H9 (cell line): Measurements from ENCODE around the gene CMPK2. TPM values are rescaled to one million over a fixed set of nuclear protein-coding genes. Genes with fewer than 3 reads are reported as not detected.

Experiments
- DNase-seq: peaks from one replicate; pipeline ENCODE4 v3.0.0-alpha.2; 2017
- H2AFZ ChIP-seq: one replicate; pipeline ENCODE4 v1.6.1; 2013; ENCODE audit warnings: mild to moderate bottlenecking, low read length, control low read depth, moderate library complexity
- H2AK5ac ChIP-seq: 2 replicates; pipeline ENCODE4 v1.6.1; 2013; ENCODE audit warnings: low read length, control low read depth, mixed read lengths; ENCODE audit not compliant: insufficient read length
- H2BK120ac ChIP-seq: one replicate; pipeline ENCODE4 v1.6.1; 2013; ENCODE audit warnings: low read depth, mild to moderate bottlenecking, low read length, control low read depth, inconsistent platforms; ENCODE audit not compliant: poor library complexity, severe bottlenecking
- H2BK12ac ChIP-seq: 2 replicates; pipeline ENCODE4 v1.6.1; 2013; ENCODE audit warnings: low read length, control low read depth, mixed read lengths, low read depth; ENCODE audit not compliant: insufficient read length
- H2BK15ac ChIP-seq: 2 replicates; pipeline ENCODE4 v1.6.1; 2013; ENCODE audit warnings: low read depth, low read length, control low read depth
- H2BK20ac ChIP-seq: one replicate; pipeline ENCODE4 v1.6.1; 2013; ENCODE audit warnings: low read depth, mild to moderate bottlenecking, low read length, control low read depth, inconsistent platforms; ENCODE audit not compliant: poor library complexity, severe bottlenecking
- H2BK5ac ChIP-seq: 2 replicates; pipeline ENCODE4 v1.6.1; 2013; ENCODE audit warnings: low read length, control low read depth, mixed read lengths; ENCODE audit not compliant: insufficient read length
- H3K14ac ChIP-seq: 2 replicates; pipeline ENCODE4 v1.6.1; 2013; ENCODE audit warnings: low read length, control low read depth; ENCODE audit not compliant: insufficient read depth
- H3K18ac ChIP-seq: 2 replicates; pipeline ENCODE4 v1.6.1; 2013; ENCODE audit warnings: low read depth, mild to moderate bottlenecking, mixed read lengths, low read length, control low read depth; ENCODE audit not compliant: insufficient read length
- H3K23ac ChIP-seq: 2 replicates; pipeline ENCODE4 v1.6.1; 2013; ENCODE audit warnings: low read length, control low read depth, mixed read lengths, low read depth; ENCODE audit not compliant: insufficient read length
- H3K23me2 ChIP-seq: 2 replicates; pipeline ENCODE4 v1.6.1; 2013; ENCODE audit warnings: low read depth, mild to moderate bottlenecking, mixed read lengths, low read length, control low read depth; ENCODE audit not compliant: insufficient read length, poor library complexity, severe bottlenecking
- H3K27ac ChIP-seq: 2 replicates; pipeline ENCODE4 v1.5.1; 2013; ENCODE audit warnings: low read length, control low read depth, mixed read lengths, low read depth; ENCODE audit not compliant: insufficient read length
- H3K27me3 ChIP-seq: 2 replicates; pipeline ENCODE4 v1.6.1; 2013; ENCODE audit warnings: low read length, control low read depth, inconsistent platforms; ENCODE audit not compliant: insufficient read depth
- H3K4ac ChIP-seq: 2 replicates; pipeline ENCODE4 v1.6.1; 2013; ENCODE audit warnings: low read depth, mild to moderate bottlenecking, control low read depth, inconsistent platforms, low read length, moderate library complexity
- H3K4me1 ChIP-seq: 2 replicates; pipeline ENCODE4 v1.6.1; 2013; ENCODE audit warnings: low read length, control low read depth, inconsistent platforms; ENCODE audit not compliant: insufficient read depth
- H3K4me2 ChIP-seq: 2 replicates; pipeline ENCODE4 v1.6.1; 2013; ENCODE audit warnings: low read length, control low read depth, mixed read lengths; ENCODE audit not compliant: insufficient read length, insufficient read depth
- H3K56ac ChIP-seq: 2 replicates; pipeline ENCODE4 v1.6.1; 2013; ENCODE audit warnings: low read depth, mild to moderate bottlenecking, mixed read lengths, low read length, control low read depth; ENCODE audit not compliant: insufficient read length
- H3K79me1 ChIP-seq: 2 replicates; pipeline ENCODE4 v1.6.1; 2013; ENCODE audit warnings: low read depth, mild to moderate bottlenecking, moderate library complexity, low read length, control low read depth, inconsistent platforms; ENCODE audit not compliant: insufficient read depth, poor library complexity, severe bottlenecking
- H3K79me2 ChIP-seq: 2 replicates; pipeline ENCODE4 v1.6.1; 2013; ENCODE audit warnings: low read length, control low read depth, inconsistent platforms; ENCODE audit not compliant: insufficient read depth
- H3K9ac ChIP-seq: 2 replicates; pipeline ENCODE4 v1.6.1; 2013; ENCODE audit warnings: low read length, control low read depth, mixed read lengths; ENCODE audit not compliant: insufficient read length; ENCODE audit errors: extremely low read depth
- H3K9me3 ChIP-seq: one replicate; pipeline ENCODE4 v1.6.1; 2013; ENCODE audit warnings: low read depth, low read length, inconsistent platforms; ENCODE audit not compliant: control insufficient read depth
- H3T11ph ChIP-seq: one replicate; pipeline ENCODE4 v1.6.1; 2013; ENCODE audit warnings: mild to moderate bottlenecking, low read length, control low read depth, inconsistent platforms
- H4K20me1 ChIP-seq: one replicate; pipeline ENCODE4 v1.6.1; 2013; ENCODE audit not compliant: control insufficient read depth, insufficient read length, insufficient read depth
- H4K5ac ChIP-seq: 2 replicates; pipeline ENCODE4 v1.6.1; 2013; ENCODE audit warnings: low read depth, mild to moderate bottlenecking, mixed read lengths, low read length, control low read depth; ENCODE audit not compliant: insufficient read length
- H4K8ac ChIP-seq: replicated peaks from 2 replicates; pipeline ENCODE4 v1.6.1; 2013; ENCODE audit warnings: low read length, control low read depth, mixed read lengths, low read depth; ENCODE audit not compliant: insufficient read length
- H4K91ac ChIP-seq: 2 replicates; pipeline ENCODE4 v1.6.1; 2013; ENCODE audit warnings: low read depth, mild to moderate bottlenecking, moderate library complexity, mixed read lengths, low read length, control low read depth; ENCODE audit not compliant: insufficient read length
- H3K27ac Mint-ChIP-seq, 3 experiments: 2 replicates in 2 of 3; 3 replicates in 1 of 3; pipeline ENCODE4 v1.8.0; 2020 to 2021; ENCODE audit warnings: mixed read lengths in 3 of 3, mild to moderate bottlenecking in 1 of 3, moderate library complexity in 1 of 3
- H3K27me3 Mint-ChIP-seq: 2 replicates; pipeline ENCODE4 v1.8.0; 2021; ENCODE audit warnings: low read depth, mild to moderate bottlenecking, moderate library complexity, mixed read lengths
- H3K36me3 Mint-ChIP-seq, 3 experiments: 2 replicates in 2 of 3; 3 replicates in 1 of 3; pipeline ENCODE4 v1.8.0; 2020 to 2021; ENCODE audit warnings: low read depth in 3 of 3, mixed read lengths in 3 of 3; ENCODE audit not compliant: insufficient read depth in 1 of 3
- H3K4me1 Mint-ChIP-seq, 2 experiments: 2 replicates each; pipeline ENCODE4 v1.8.0; 2020; ENCODE audit warnings: mixed read lengths in 2 of 2
- H3K4me3 Mint-ChIP-seq, 2 experiments: 2 replicates in 1 of 2; 3 replicates in 1 of 2; pipeline ENCODE4 v1.8.0; 2020 to 2021; ENCODE audit warnings: mild to moderate bottlenecking in 2 of 2, mixed read lengths in 2 of 2, moderate library complexity in 1 of 2
- H3K9me3 Mint-ChIP-seq, 2 experiments: 2 replicates in 1 of 2; 3 replicates in 1 of 2; pipeline ENCODE4 v1.8.0; 2020; ENCODE audit warnings: mild to moderate bottlenecking in 2 of 2, mixed read lengths in 2 of 2, moderate library complexity in 1 of 2
- CTCF ChIP-seq: fragments of 200-600 bp; sonication (generic); conservative IDR thresholded peaks from 3 replicates; pipeline ENCODE4 v1.8.0; 2021; ENCODE audit warnings: antibody characterized with exemption, mild to moderate bottlenecking
- WGBS: extraction: QIAGEN DNeasy Blood & Tissue Kit; methylation state at CpG from one replicate; pipeline ENCODE4 v1.1.7; 2013; ENCODE audit warnings: missing lambda C conversion rate, low lambda C conversion rate, mixed read lengths; ENCODE audit not compliant: insufficient read length; ENCODE audit errors: extremely low coverage; 5-methylcytosine and 5-hydroxymethylcytosine counted together
- total RNA-seq: library from RNA; stranded (reverse); gene quantifications from 2 replicates; pipeline ENCODE4 v1.2.1, GENCODE V29; 2021

Gene CMPK2
- total RNA-seq, 1 experiment from 2014 or later: 0.90 TPM

DNA sequence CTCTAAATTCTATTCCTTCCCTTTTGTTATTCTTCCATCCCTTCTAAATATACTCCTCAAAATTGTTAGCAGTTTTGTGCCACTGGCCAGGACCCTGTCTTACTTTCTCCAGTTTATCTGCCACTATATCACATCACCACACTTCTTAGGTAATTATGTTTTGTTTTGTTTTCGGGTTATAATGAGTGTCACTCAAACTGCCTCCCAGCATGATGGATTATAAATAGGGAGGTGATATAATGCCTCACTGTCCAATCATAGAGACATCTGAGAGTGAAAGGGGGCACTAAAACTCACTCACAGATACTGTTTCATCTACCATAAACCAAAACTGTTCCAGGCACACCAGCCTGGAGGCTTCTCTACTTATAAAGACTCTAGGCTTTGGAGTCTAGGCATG, 15.3 kb upstream of the CMPK2 start:
- no peak overlapping the region for H2BK5ac ChIP-seq
- no peaks in the 10 kb centered on the region for H4K20me1 ChIP-seq
- no CpG with 5 or more reads among the region's 1 CpG for WGBS
- H3K9ac ChIP-seq: no peak overlapping the region
- H4K5ac ChIP-seq: no peak overlapping the region
- H3K4me1 ChIP-seq: no peaks in the 10 kb centered on the region
- no peaks in the 10 kb centered on the region for H3K79me1 ChIP-seq
- H3K18ac ChIP-seq: no peak overlapping the region
- H3K27me3 ChIP-seq: no peaks in the 10 kb centered on the region
- H2BK20ac ChIP-seq: no peak overlapping the region
- H3K27ac ChIP-seq: no peak overlapping the region
- H4K91ac ChIP-seq: no peak overlapping the region
- H3K27ac Mint-ChIP-seq: no peak overlapping the region
- H3K9me3 Mint-ChIP-seq: peaks cover 19 to 28% of the 10 kb centered on the region in 2 experiments
- no peaks in the 10 kb centered on the region for H3K4me1 Mint-ChIP-seq
- no peak overlapping the region for H3T11ph ChIP-seq
- no peaks in the 10 kb centered on the region for H3K23me2 ChIP-seq
- no peak overlapping the region for H3K14ac ChIP-seq
- H3K23ac ChIP-seq: no peak overlapping the region
- DNase-seq: no peak
- H3K9me3 ChIP-seq: peaks cover 8% of the 10 kb centered on the region
- H2AFZ ChIP-seq: no peak overlapping the region
- H3K56ac ChIP-seq: no peak overlapping the region
- no peak overlapping the region for H3K4ac ChIP-seq
- no peak overlapping the region for H3K4me2 ChIP-seq
- peaks cover 2 to 17% (median 2%) of the 10 kb centered on the region in 3 experiments; a peak in 4 of 7 replicates for H3K36me3 Mint-ChIP-seq
- no peak overlapping the region for H2BK12ac ChIP-seq
- peaks cover 4% of the 10 kb centered on the region for H3K27me3 Mint-ChIP-seq
- no peak overlapping the region for H3K4me3 Mint-ChIP-seq
- no peak overlapping the region for H2AK5ac ChIP-seq
- H3K79me2 ChIP-seq: no peaks in the 10 kb centered on the region
- H2BK15ac ChIP-seq: no peak overlapping the region
- no peak overlapping the region for H2BK120ac ChIP-seq
- H4K8ac ChIP-seq: no peak overlapping the region
- no peak for TF ChIP-seq CTCF
